DOHH2 (cell line): ENCODE data around the gene TBC1D2B.

ENCODE experiments used
- H3F3A ChIP-seq: fragments of 200-600 bp; sonication (generic), shearing (Covaris generic); 2 replicates; pipeline ENCODE4 v1.6.0; 2016; ENCODE audit warnings: antibody characterized with exemption, mild to moderate bottlenecking; ENCODE audit not compliant: control insufficient read depth, insufficient read depth
- H3K27ac ChIP-seq: fragments of 200-600 bp; sonication (generic); 2 replicates; pipeline ENCODE4 v1.5.1; 2014; ENCODE audit warnings: low read depth, mild to moderate bottlenecking, low read length, moderate library complexity
- H3K27me3 ChIP-seq: fragments of 200-600 bp; sonication (generic); 2 replicates; pipeline ENCODE4 v1.6.1; 2014; ENCODE audit warnings: mild to moderate bottlenecking, low read length, mixed read lengths; ENCODE audit not compliant: control insufficient read depth
- H3K36me3 ChIP-seq: fragments of 200-600 bp; sonication (generic); 2 replicates; pipeline ENCODE4 v1.6.1; 2014; ENCODE audit warnings: mild to moderate bottlenecking, low read length, moderate library complexity, mixed read lengths; ENCODE audit not compliant: control insufficient read depth
- H3K4me1 ChIP-seq: fragments of 200-600 bp; sonication (generic); 2 replicates; pipeline ENCODE4 v1.6.1; 2014; ENCODE audit warnings: mild to moderate bottlenecking, low read length, mixed read lengths; ENCODE audit not compliant: control insufficient read depth
- H3K4me2 ChIP-seq: fragments of 200-600 bp; sonication (generic); 2 replicates; pipeline ENCODE4 v1.6.0; 2014; ENCODE audit warnings: mild to moderate bottlenecking, low read length, moderate library complexity
- H3K4me3 ChIP-seq: fragments of 200-600 bp; sonication (generic); 2 replicates; pipeline ENCODE4 v1.5.1; 2014; ENCODE audit warnings: mild to moderate bottlenecking, low read length, mixed read lengths
- H3K79me2 ChIP-seq: fragments of 200-600 bp; sonication (generic); 2 replicates; pipeline ENCODE4 v1.6.1; 2014; ENCODE audit warnings: mild to moderate bottlenecking, low read length, mixed read lengths; ENCODE audit not compliant: control insufficient read depth
- H3K9me2 ChIP-seq: fragments of 200-600 bp; sonication (generic); replicated peaks from 2 replicates; pipeline ENCODE4 v1.6.1; 2014; ENCODE audit warnings: mild to moderate bottlenecking, low read length, mixed read lengths; ENCODE audit not compliant: control insufficient read depth
- H3K9me3 ChIP-seq: fragments of 200-600 bp; sonication (generic); 2 replicates; pipeline ENCODE4 v1.6.1; 2014; ENCODE audit warnings: antibody characterized with exemption, low read length, mixed read lengths; ENCODE audit not compliant: control insufficient read depth, insufficient read depth
- H4K20me1 ChIP-seq: fragments of 200-600 bp; sonication (generic); 2 replicates; pipeline ENCODE4 v1.6.0; 2014; ENCODE audit warnings: low read depth, mild to moderate bottlenecking, antibody characterized with exemption, low read length, moderate library complexity; ENCODE audit not compliant: control insufficient read depth, insufficient read depth
- CTCF ChIP-seq: fragments of 200-600 bp; sonication (generic); IDR thresholded peaks from one replicate; pipeline ENCODE4 v1.5.1; 2014; ENCODE audit warnings: antibody characterized with exemption, mild to moderate bottlenecking, low read depth, low read length; ENCODE audit not compliant: poor library complexity, severe bottlenecking
- EZH2phosphoT487 ChIP-seq: fragments of 200-600 bp; sonication (generic); IDR thresholded peaks from 2 replicates; pipeline ENCODE4 v1.6.1; 2017; ENCODE audit warnings: borderline replicate concordance, mild to moderate bottlenecking, antibody characterized with exemption, low read length, moderate library complexity, mixed read lengths

The TBC1D2B gene

GRCh38 chr15:78071383-78071782 is 6.1 kb downstream of the TBC1D2B start:
- no peak overlapping the region for H3K4me2 ChIP-seq
- H3K79me2 ChIP-seq = peaks cover 79% of the 10 kb centered on the region
- no peaks in the 10 kb centered on the region for H4K20me1 ChIP-seq
- H3K9me3 ChIP-seq = no peaks in the 10 kb centered on the region
- no peak overlapping the region for H3K27ac ChIP-seq
- no peak overlapping the region for H3K4me3 ChIP-seq
- no peaks in the 10 kb centered on the region for H3K36me3 ChIP-seq
- TF ChIP-seq CTCF = no peak
- TF ChIP-seq EZH2phosphoT487 = no peak
- H3K27me3 ChIP-seq = no peaks in the 10 kb centered on the region
- H3K4me1 ChIP-seq = peaks cover 49% of the 10 kb centered on the region
- peaks cover 4% of the 10 kb centered on the region; the same call in 1 of the 2 replicates for H3F3A ChIP-seq
- H3K9me2 ChIP-seq = no peaks in the 10 kb centered on the region

- Histone ChIP-seq H3K79me2 (peaks cover 80% of the 10 kb centered on the region), H4K20me1 (0 out of 2 replicates have a peak, but pooled peaks cover 5% of the 10 kb centered on the region), H3K9me2 (no peaks in the 10 kb centered on the region), H3F3A (peaks cover 4% of the 10 kb centered on the region; the same call in 1 of the 2 replicates), H3K4me2 (peak overlapping the region; percentile 14; the same call in 1 of the 2 replicates), H3K27ac (no peak overlapping the region), H3K9me3 (no peaks in the 10 kb centered on the region), H3K27me3 (no peaks in the 10 kb centered on the region), H3K4me3 (no peak overlapping the region), H3K36me3 (peaks cover 5% of the 10 kb centered on the region; the same call in 1 of the 2 replicates), H3K4me1 (peaks cover 51% of the 10 kb centered on the region)
- no peak for TF ChIP-seq EZH2phosphoT487
- no peak for TF ChIP-seq CTCF
Observed at GRCh38 chr15:78070049-78070700, 7.3 kb downstream of the TBC1D2B start.

GRCh38 chr15:78069462-78070029 is 8.0 kb downstream of the TBC1D2B start:
- H3K9me3 ChIP-seq = no peaks in the 10 kb centered on the region
- H3K4me2 ChIP-seq = peak overlapping the region; percentile 14; the same call in 1 of the 2 replicates
- peaks cover 51% of the 10 kb centered on the region for H3K4me1 ChIP-seq
- H3K27me3 ChIP-seq = no peaks in the 10 kb centered on the region
- 0 out of 2 replicates have a peak, but pooled peaks cover 5% of the 10 kb centered on the region for H4K20me1 ChIP-seq
- no peak overlapping the region for H3K4me3 ChIP-seq
- TF ChIP-seq CTCF (no peak), EZH2phosphoT487 (no peak)
- no peak overlapping the region for H3K27ac ChIP-seq
- H3K79me2 ChIP-seq = peaks cover 80% of the 10 kb centered on the region
- H3K9me2 ChIP-seq = no peaks in the 10 kb centered on the region
- H3F3A ChIP-seq = peaks cover 4% of the 10 kb centered on the region; the same call in 1 of the 2 replicates
- H3K36me3 ChIP-seq = peaks cover 5% of the 10 kb centered on the region; the same call in 1 of the 2 replicates
